ENCODE data around the gene DNASE1. TPM values are rescaled to one million over a fixed set of nuclear protein-coding genes. Genes with fewer than 3 reads are reported as not detected.

The DNASE1 gene
- total RNA-seq, 4 donors from 2014 or later, result 10.9 to 19.8 (median 15.6) TPM

DNA sequence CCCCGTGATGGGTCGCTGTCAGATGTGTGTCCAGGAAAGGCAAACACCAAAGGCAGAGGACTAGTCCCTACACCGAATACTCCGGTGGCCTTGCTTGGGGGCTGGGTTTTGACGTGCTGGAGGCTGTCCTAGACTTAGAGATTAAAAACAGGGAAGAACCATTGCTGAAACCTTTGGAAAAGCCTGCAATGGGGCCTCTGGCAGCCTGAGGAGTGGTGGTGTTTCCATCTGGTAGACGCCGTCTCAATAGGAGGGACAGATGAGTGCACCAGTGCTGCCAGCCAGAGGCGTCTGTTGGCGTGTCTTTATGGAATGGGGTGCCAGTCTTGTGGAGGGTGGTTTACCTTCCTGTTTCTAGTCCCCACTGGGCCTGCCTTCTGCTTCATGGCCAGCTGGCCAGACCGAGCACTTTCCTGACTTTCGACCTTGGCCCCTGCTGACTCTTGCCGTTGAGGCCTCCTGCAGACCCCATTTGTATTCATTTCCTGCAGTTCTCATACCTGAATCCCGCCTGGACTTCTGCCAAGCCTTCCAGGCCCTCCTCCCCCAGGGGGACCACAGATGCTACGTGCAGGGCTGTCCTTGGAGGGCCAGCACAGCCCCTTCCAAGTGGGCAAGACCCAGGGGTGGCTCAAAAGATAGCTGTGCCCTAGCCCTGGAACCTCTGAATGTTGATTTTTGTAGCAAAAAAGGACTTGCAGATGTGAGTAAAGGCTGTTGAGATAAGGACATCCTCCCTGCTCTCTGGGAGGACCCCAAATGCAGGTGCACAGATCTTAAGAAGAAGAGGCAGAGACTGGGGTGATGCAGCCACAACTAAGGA, 1.9 kb upstream of the DNASE1 start:
- TF ChIP-seq, protein P1, sequence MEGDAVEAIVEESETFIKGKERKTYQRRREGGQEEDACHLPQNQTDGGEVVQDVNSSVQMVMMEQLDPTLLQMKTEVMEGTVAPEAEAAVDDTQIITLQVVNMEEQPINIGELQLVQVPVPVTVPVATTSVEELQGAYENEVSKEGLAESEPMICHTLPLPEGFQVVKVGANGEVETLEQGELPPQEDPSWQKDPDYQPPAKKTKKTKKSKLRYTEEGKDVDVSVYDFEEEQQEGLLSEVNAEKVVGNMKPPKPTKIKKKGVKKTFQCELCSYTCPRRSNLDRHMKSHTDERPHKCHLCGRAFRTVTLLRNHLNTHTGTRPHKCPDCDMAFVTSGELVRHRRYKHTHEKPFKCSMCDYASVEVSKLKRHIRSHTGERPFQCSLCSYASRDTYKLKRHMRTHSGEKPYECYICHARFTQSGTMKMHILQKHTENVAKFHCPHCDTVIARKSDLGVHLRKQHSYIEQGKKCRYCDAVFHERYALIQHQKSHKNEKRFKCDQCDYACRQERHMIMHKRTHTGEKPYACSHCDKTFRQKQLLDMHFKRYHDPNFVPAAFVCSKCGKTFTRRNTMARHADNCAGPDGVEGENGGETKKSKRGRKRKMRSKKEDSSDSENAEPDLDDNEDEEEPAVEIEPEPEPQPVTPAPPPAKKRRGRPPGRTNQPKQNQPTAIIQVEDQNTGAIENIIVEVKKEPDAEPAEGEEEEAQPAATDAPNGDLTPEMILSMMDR (IDR thresholded peaks at IDR 0.05; ENCODE audit: low read depth), result no peak

DNA sequence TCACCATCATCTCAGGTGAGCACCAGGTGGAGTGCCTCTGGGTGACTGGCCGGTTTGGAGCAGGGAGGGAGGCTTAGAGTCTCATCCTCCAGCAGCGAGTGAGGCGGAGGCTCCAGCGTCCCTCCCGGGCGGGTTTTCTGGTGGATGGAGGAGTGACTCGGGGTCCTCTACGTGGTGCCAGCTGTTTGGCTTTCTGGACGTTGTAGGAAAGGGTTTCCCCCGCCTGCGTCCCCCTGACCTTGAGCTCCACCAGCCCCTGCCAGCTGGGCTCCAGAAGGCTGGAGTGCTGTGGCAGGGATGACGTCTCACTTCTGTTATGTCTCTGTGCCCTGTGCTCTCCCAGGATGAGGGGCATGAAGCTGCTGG, 522 bp downstream of the DNASE1 start:
- TF ChIP-seq, protein P1 (IDR thresholded peaks at IDR 0.05; ENCODE audit: low read depth), result no peak

DNA sequence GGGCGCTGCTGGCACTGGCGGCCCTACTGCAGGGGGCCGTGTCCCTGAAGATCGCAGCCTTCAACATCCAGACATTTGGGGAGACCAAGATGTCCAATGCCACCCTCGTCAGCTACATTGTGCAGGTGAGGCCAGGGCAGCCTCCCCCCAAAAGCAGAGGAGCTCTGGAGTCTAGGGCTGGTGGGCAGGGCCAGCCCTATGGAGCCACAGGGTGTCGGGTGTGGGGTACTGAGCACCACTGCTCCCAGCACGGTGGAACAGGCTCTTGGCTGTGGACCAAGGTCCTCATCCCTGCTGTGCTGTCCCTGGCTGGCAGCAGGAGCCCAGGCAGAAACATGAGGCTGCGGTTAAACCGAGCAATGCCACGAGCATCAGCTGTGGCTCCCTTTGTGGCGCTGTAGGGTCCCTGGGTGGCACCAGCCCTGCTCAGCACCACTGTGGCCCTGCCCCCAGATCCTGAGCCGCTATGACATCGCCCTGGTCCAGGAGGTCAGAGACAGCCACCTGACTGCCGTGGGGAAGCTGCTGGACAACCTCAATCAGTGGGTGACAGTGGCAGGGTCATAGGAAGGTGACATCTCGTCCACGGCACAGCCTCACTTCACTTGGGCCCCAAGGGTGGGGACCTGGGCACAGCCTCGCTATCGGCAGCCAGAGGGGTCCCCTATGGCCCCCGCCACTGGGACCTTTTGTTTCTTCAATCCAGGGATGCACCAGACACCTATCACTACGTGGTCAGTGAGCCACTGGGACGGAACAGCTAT, 1.1 kb downstream of the DNASE1 start:
- TF ChIP-seq, protein P1 (IDR thresholded peaks at IDR 0.05; ENCODE audit: low read depth), result no peak

DNA sequence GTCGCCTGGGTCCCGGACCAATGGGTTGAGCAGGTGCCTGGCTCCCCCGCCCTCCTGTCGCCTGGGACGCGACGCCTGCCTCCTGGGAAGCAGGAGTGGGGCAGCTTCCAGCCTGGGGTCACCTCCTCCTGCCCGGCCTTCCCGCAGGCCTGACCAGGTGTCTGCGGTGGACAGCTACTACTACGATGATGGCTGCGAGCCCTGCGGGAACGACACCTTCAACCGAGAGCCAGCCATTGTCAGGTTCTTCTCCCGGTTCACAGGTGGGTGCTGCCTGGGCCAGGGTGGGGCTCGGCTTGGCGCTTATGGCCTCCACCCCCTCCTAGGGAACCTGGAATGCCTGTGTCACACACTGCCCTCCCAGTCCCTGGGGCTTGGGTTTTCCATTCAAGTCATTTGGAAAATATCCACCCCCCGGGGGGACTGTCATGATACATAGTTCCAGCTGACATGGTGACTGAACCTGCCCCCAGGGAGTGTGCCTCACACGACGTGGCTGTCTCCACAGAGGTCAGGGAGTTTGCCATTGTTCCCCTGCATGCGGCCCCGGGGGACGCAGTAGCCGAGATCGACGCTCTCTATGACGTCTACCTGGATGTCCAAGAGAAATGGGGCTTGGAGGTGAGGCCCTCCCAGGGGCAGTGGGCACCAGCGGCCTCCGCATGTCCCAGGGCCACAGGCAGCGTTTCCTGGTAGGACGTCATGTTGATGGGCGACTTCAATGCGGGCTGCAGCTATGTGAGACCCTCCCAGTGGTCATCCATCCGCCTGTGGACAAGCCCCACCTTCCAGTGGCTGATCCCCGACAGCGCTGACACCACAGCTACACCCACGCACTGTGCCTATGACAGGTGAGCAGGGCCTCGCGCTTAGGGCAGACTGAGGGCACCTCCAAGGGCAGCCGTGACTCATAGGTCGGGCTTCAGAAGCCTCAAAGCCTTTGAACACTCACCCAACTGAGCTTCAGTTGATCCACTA, 2.3 kb downstream of the DNASE1 start:
- TF ChIP-seq, protein P1 (IDR thresholded peaks at IDR 0.05; ENCODE audit: low read depth), result no peak

DNA sequence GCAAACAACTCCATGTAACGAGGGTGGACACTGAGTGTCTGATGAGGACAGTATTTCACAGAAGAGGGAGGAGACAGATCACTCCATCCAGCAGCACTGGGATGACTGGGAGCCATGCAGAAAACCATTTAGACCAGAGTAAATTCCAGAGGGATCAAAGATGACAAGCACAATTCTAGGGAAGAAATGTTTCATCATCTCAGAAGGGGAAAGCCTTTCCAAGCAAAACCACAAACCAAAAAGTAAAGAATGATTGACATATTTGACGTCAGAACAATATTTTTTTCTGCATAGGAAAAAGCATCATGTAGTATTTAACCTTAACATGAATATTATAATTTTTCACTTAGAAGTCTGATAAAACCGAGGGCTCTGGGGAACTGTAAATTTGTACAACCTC, 4.8 kb downstream of the DNASE1 start:
- TF ChIP-seq, protein P1 (IDR thresholded peaks at IDR 0.05; ENCODE audit: low read depth), result no peak

DNA sequence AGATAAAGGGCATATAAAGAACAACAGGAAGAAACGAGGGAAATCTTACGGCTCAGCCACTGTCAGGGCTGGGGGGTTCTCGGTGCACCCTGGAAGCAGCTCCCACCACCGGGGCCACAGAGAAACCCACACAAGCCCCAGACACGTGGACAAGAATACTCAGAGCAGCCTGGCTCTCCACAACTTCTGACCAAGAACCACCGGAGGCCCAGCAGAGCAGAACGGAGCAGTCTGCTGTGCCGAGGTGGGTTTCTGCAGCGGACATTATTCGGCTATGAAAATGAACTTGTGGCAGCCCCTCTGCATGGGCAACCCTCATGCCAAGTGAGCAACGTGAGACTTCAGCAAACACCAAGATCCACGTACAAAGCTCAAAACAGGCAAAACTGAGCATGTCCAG, 6.8 kb downstream of the DNASE1 start:
- TF ChIP-seq, protein P1 (IDR thresholded peaks at IDR 0.05; ENCODE audit: low read depth), result no peak

Data from subcutaneous adipose tissue (tissue), 4 donors.